Retina (tissue), 1 donor: ENCODE data around the gene JOSD2.
"Not testable (repeated sequence)": the region's sequence is repeated elsewhere in the genome, so short reads cannot be mapped to it uniquely, and the experiment has no call there.

Experiments
- DNase-seq: peaks from one replicate; pipeline ENCODE4 v3.0.0-alpha.2; 2016

JOSD2 gene

DNA sequence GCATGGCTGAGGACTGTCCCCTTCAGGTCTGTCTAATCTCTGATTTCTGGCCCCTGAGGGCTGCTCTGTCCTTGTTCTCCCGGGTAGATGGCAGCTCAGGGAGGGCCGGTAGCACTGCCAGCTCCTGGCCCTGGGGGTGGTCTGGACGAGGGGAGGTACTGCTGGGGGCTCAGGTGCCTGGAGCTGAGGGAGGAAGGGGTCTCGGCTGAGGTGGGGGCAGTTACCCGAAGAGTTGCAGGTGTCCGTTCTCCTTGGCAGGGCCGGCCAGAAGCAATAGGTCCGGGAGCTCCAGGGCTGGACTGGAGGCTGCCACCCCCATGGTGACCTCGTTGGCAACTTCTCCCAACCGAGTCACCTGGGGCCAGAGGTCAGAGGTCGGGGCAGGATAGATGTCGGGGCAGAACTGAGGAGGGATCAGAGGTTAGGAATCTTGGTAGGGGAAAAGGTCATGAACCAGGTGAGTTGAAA lies 35.9 kb downstream of the JOSD2 start:
- no peak for DNase-seq

DNA sequence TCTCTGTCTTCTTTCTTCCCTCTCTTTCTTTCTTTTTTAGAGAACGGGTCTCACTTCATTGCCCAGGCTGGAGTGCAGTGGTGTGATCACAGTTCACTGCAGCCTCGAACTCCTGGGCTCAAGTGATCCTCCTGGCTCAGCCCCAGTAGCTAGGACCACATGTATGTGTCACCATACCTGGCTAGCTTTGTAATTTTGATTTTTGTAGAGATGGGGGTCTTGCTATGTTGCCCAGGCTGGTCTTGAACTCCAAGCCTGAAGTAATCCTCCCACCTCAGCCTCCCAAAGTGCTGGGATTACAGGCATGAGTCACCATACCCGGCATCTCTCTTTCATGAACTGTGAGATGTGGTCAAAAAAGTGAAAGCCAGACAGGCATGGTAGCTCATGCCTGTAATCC lies 37.7 kb downstream of the JOSD2 start:
- DNase-seq: not testable (repeated sequence)

DNA sequence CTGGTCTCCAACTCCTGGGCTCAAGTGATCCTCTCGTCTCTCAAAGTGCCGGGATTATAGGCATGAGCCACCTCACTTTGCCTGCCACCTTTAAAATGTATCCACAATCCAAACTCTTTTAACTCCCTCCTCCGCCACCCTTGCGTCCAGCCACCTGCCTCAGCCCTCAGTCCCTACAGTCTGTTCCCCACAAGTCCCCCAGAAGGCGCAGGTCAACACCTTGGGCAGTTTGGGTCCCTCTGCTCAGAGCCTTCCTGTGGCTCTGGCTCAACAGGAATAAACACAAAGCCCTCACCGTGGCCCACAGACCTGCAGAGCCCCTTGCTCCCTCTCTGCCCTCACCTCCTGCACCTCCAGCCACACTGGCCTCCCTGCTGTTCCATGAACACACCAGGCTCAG lies 42.2 kb downstream of the JOSD2 start:
- DNase-seq: no peak

DNA sequence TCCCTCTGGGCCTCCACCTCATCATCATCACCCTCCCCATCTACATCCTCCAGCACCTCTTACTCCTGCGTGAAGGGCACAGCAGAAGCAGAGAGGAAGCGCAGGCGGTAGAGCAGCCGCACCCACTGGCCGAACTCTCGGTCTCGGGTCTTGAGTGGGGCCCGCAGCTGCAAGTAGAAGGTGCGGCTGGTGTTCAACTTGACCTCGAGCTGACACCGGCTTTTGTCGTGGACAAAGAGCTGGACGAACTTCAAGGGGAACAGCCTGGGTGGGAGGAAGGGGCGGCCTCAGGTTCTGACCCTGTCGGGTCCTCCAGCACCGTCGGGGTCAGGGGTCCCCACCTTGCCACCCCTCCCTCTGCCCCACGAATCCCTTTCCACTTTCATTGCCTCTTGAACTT lies 43.4 kb downstream of the JOSD2 start:
- DNase-seq: no peak

DNA sequence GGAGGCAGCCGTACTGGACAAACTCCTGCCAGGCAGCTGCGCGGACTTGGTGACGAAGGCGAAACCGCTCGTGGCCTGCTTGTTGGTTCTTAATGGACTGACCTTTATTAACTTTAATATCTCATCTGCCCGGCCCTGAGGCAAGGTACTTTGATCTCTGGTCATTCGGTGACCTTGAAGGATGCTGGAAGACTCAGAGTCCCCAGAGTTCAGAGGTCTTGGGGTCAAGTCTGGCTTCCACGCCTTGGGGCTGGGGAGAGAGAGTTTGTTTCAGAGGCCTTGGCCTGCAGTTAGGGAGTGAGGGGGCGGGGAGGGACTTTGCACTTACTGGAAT lies 44.3 kb downstream of the JOSD2 start:
- DNase-seq: no peak

DNA sequence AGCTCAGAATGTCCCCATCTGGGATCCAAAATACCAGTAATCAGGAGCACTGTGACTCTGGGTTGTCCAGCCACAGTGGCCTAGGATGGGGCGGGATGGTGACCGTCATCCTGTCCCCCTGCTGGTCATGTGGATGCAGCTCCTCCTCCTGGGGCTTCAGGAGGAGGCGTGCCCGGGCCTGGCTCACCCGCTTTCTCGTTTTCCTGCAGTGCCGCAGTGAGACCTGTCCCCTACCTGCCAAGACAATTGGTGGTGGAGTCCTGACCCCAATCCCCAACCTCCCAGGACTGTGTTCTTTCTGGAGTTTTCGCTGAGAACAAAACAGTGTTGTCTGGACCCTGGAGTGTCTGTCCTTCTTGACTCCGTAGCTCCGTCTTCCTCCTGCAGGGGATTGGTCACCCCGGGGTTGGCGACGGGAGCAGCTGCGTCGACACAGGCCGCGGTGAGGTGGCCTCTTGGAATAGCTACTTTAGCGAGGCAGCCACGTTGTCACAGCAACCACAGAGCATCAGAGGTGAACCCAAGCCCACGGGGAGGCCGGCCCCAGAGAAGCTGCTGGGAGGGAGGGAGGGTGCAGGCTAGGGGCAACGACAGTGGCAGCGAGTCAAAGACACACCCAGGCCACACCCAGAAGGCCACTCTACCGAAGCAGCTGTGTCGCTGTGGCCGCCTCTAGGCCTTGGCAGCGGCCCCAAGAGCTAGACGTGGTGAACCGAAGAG lies 44.8 kb downstream of the JOSD2 start:
- DNase-seq: peak; percentile 80

DNA sequence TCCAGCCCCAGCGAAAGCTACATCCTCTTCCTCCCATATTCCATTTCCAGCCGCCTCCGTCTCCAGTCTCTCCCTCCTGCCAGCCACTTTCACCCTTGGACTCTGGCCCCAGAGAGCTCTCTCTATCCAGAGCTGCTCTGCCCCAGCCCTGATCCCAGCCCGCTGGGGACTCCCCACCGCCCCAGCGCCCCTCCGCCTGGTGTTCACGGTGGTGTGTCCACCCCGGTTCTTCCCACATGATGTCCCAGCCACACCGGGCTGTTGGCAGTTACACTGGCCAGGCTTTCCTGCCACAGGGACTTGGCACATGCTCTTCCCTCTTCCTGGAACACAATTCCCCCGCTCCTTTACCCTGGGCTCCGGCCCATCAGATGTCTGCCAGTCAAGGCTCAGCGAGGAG lies 46.0 kb downstream of the JOSD2 start:
- DNase-seq: no peak

DNA sequence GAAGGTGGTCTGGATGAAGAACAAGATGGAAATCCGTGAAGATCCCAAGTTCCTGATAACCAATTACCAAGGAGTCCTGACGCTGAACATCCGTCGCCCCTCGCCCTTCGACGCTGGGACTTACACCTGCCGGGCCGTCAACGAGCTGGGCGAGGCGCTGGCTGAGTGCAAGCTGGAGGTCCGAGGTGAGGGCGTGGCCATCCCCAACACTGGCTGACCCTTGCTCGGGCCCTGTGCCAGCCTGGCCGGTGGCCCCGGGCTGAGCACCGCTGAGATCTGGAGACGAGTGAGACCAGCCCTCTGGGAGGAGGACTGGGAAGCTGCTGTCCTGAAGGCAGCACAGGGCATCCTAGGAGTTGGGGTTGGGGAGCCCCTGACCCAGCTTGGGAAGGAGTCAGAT lies 46.6 kb downstream of the JOSD2 start:
- DNase-seq: no peak

DNA sequence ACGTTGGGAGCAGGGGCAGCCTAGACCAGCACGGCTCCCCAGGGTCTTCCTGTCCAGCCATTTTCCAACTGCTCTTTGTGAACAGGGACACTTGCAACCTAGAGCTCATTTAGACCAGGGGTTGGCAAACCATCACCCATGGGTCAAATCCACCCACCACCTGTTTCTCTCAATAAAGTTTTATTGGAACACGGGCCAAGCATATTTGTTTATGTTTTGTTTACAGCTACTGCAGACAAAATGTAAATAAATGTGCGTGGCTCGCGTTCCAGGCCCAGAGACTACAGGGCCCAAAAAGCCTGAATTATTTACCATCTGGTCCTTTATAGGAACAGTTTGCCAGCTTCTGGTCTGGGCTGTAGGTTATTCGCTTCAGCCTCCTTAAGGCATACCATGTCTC lies 48.0 kb downstream of the JOSD2 start:
- no peak for DNase-seq

DNA sequence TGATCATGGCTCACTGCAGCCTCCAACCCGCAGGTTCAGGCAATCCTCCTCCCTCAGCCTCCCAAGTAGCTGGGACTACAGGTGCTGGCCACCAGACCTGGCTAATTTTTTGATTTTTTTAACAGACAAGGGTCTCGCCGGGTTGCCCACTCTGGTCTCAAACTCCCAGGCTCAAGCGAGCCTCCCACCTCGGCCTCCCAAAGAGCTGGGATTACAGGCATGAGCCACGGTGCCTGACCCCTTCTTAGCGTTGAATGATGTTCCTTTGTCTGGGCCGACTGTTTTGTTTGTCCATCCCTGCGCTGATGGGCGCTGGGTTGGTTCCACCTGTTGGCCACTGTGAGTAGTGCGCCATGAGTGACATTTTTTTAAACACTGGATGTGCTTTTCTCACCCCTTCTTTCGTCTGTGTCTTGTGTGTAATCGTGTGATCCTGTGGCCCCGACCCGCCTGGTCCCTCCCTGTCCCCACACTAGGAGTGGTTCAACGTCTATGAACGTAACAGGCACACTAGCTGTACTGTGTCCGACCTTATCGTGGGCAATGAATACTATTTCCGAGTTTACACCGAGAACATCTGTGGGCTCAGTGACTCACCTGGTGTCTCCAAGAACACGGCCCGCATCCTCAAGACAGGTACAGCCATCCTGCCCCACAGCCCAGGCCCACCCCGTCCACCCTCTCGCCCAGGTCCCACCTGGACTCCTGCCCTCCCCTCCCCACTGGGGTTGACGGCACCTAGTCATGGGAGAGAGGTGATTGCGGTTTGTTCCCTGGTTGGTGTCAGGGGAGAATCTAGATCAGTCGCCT lies 49.7 kb downstream of the JOSD2 start:
- DNase-seq: peak; percentile 85

DNA sequence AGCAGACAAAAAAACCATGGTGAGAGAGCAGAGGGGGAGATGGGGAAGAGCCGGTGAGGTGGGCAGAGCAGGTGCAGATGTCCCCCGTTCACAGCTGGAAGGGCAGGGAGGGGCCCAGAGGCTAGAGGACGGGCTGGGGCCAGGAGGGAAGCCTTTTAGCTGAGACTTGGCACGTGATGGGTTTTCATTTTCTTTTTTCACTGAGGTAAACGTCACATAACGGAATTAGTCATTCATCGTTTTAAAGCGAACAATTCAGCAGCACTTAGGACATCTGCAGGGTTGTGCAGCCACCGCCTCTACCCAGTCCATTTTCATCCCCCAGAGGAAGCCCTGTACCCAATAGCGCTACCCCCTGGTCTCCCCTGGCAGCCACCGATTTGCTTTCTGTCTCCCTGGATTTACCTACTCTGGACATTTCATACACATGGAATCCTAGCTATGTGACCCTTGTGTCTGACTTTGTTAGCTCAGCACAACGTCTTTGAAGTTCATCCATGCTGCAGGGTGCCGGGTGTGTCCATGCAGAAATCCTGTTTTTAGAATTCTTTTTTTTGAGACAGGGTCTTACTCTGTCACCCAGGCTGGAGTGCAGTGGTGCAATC lies 50.7 kb downstream of the JOSD2 start:
- DNase-seq: peak; percentile 49

DNA sequence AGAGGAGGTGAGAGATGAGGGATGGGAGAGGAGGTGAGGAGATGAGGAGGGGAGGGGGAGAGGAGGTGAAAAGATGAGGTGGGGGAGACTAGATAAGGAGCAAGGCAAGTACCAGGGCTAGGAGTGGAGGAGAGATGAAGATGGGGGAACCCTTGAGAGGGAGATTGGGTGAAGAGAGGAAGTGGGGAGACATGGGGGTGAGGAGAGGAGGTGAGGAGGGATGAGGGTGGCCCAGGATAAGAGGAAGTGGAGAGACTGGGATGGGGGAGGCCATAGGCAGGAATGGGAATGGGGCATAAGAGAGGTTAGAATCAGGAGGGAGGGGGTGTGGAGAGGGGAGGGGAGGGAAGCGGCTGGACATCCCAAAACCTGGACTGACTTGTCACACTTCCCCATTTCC lies 51.4 kb downstream of the JOSD2 start:
- no peak for DNase-seq

DNA sequence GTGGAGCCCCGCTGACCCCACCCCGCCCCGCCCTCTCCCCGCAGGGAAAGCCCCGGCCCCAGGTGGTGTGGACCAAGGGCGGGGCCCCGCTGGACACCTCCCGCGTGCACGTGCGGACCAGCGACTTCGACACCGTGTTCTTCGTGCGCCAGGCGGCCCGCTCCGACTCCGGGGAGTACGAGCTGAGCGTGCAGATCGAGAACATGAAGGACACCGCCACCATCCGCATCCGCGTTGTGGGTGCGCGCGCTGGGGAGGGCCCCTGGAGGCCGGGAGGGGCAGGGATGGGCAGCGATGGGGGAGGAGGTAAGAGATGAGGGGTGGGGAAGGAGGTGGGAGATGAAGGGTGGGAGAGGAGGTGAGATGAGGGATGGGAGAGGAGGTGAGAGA lies 51.9 kb downstream of the JOSD2 start:
- no peak for DNase-seq

DNA sequence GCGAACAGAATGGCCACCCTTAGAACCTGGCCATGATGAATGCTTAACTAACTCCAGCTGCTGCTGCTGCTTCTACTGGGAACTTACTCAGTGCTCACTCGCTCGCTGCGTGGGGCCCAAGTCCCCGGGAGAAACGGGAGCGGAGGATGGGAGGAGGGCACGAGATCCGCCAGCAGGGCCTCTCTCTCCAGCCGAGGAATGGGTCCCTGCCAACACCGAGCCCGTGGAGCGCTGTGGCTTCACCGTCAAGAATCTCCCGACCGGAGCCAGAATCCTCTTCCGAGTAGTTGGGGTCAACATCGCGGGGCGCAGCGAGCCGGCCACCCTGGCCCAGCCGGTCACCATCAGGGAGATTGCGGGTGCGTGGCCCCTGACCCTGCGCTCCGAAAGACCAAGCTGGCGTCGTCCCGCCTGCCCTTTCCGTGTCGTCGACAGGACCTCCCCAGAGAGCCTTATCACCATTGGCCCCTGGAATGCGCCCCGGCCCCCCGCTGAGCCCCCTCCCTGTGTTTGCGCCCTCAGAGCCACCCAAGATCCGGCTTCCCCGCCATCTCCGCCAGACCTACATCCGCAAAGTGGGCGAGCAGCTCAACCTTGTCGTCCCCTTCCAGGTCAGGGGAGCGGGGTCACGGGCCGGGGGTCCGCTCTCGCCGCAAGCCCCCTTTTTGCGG lies 52.5 kb downstream of the JOSD2 start:
- peak; percentile 40 for DNase-seq

DNA sequence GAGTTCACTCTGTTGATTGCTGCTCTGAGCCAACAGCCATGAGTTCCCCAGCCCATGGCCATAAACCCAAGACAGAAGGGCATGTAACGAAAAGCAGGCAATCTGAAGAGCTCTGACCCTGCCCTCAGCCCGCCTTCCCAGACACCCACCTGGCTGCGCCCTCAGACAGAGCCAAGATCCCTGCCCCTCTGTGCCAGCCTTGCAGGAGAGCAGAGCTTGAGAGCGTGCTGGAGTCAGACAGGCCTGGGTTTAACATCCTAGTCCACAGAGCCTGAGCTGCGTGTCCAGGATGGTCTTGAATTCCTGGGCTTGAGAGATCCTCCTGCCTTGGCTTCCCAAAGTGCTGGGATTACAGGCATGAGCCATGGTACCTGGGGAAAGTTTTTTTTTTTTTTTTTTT lies 53.7 kb downstream of the JOSD2 start:
- DNase-seq: no peak
